HCT116 (cell line): ENCODE results near the gene COX10. TPM values are rescaled to one million over a fixed set of nuclear protein-coding genes. Genes with fewer than 3 reads are reported as not detected.

Source experiments
- ATAC-seq: fragments of 200-7000 bp; cut with Tn5 transposase; 2 replicates; pipeline ENCODE4 v1.9.1; 2020; ENCODE audit warnings: mild to moderate bottlenecking, moderate library complexity
- BruUV-seq: library from RNA; stranded (reverse); fragments of 400-500 nt; replicated peaks from 2 replicates; lab custom pipeline; 2021; lab: Mats Ljungman, UMichigan
- CTCF ChIA-PET: fragments of 300-600 bp; sonication (Branson Sonifier 250); formaldehyde crosslinking; loops from one replicate; lab custom pipeline; 2021; ENCODE audit warnings: antibody characterized with exemption; lab: Charles Lee
- POLR2A ChIA-PET: fragments of 300-600, 350-600 bp; sonication (Branson Sonifier 250); formaldehyde crosslinking; loops from one replicate; lab custom pipeline; 2021; ENCODE audit warnings: antibody characterized with exemption; lab: Charles Lee
- RAD21 ChIA-PET, 2 experiments: fragments of 300-600 bp; sonication (Branson Sonifier 250); formaldehyde crosslinking; loops; one replicate each; lab custom pipeline; 2023; ENCODE audit warnings: low total read pairs in 2 of 2; ENCODE audit not compliant: uncharacterized antibody in 2 of 2, unreplicated experiment in 2 of 2, low non-redundant PET in 1 of 2; lab: Charles Lee
- DNase-seq: peaks from one replicate; pipeline ENCODE4 v3.0.0-alpha.2; 2010; ENCODE audit warnings: low read depth, low spot score
- H2AFZ ChIP-seq: fragments of 200-600 bp; shearing (Covaris generic), sonication (generic); 2 replicates; pipeline ENCODE4 v1.6.1; 2017; ENCODE audit warnings: low read depth, mixed run types, mixed read lengths, antibody characterized with exemption, low read length; ENCODE audit not compliant: poor library complexity, severe bottlenecking
- H3K27ac ChIP-seq: 2 replicates; pipeline ENCODE4 v1.5.1; 2012; ENCODE audit warnings: low read depth, low read length
- H3K27me3 ChIP-seq: fragments of 200-600 bp; sonication (generic); 2 replicates; pipeline ENCODE4 v1.6.1; 2016; ENCODE audit warnings: mixed run types, low read length, mixed read lengths; ENCODE audit not compliant: insufficient read depth
- H3K36me3 ChIP-seq, 2 experiments: fragments of 200-500 bp in 1 of 2; fragments of 200-600 bp in 1 of 2; sonication (Bioruptor generic) in 1 of 2; sonication (generic) in 1 of 2; 2 replicates each; pipeline versions ENCODE4 v1.5.1 to v1.6.1; 2014 to 2016; ENCODE audit warnings: low read length in 2 of 2, inconsistent platforms in 1 of 2, mixed read lengths in 1 of 2, mixed run types in 1 of 2; ENCODE audit not compliant: insufficient read depth in 2 of 2, control insufficient read depth in 1 of 2
- H3K4me1 ChIP-seq, 2 experiments: fragments of 200-600 bp in 1 of 2; sonication (generic) in 1 of 2; 2 replicates each; pipeline versions ENCODE4 v1.5.1 to v1.6.1; 2012 to 2017; ENCODE audit warnings: low read length in 2 of 2, inconsistent platforms in 1 of 2, mild to moderate bottlenecking in 1 of 2, mixed read lengths in 1 of 2, mixed run types in 1 of 2, moderate library complexity in 1 of 2; ENCODE audit not compliant: insufficient read depth in 2 of 2, control insufficient read depth in 1 of 2
- H3K4me2 ChIP-seq: fragments of 200-600 bp; sonication (generic); 2 replicates; pipeline ENCODE4 v1.6.1; 2017; ENCODE audit warnings: mixed run types, low read length, mixed read lengths
- H3K4me3 ChIP-seq, 2 experiments: fragments of 200-600 bp in 1 of 2; sonication (generic) in 1 of 2; replicated peaks in 1 of 2; 2 replicates each; pipeline ENCODE4 v1.5.1; 2011 to 2016; ENCODE audit warnings: low read length in 2 of 2, control low read depth in 1 of 2, low read depth in 1 of 2, mild to moderate bottlenecking in 1 of 2, mixed read lengths in 1 of 2, mixed run types in 1 of 2
- H3K79me2 ChIP-seq: fragments of 200-600 bp; sonication (generic); 2 replicates; pipeline ENCODE4 v1.6.1; 2017; ENCODE audit warnings: mild to moderate bottlenecking, mixed run types, low read length, moderate library complexity, mixed read lengths; ENCODE audit not compliant: insufficient read depth
- H3K9ac ChIP-seq: fragments of 200-600 bp; sonication (generic); 2 replicates; pipeline ENCODE4 v1.6.1; 2016; ENCODE audit warnings: low read length, mixed read lengths
- H3K9me2 ChIP-seq: fragments of 200-600 bp; sonication (generic), shearing (Covaris generic); 2 replicates; pipeline ENCODE4 v1.6.1; 2017; ENCODE audit warnings: mixed run types, mild to moderate bottlenecking, moderate library complexity; ENCODE audit not compliant: insufficient read depth
- H3K9me3 ChIP-seq, 2 experiments: fragments of 200-500 bp in 1 of 2; fragments of 200-600 bp in 1 of 2; sonication (Bioruptor generic) in 1 of 2; sonication (generic) in 1 of 2; 2 replicates each; pipeline ENCODE4 v1.6.1; 2014 to 2017; ENCODE audit warnings: low read length in 2 of 2, mixed read lengths in 2 of 2, inconsistent platforms in 1 of 2, low read depth in 1 of 2, mild to moderate bottlenecking in 1 of 2, mixed run types in 1 of 2, moderate library complexity in 1 of 2; ENCODE audit not compliant: control insufficient read depth in 1 of 2, insufficient read depth in 1 of 2
- H4K20me1 ChIP-seq: fragments of 200-600 bp; sonication (generic), shearing (Covaris generic); 2 replicates; pipeline ENCODE4 v1.6.1; 2017; ENCODE audit warnings: mixed run types, mild to moderate bottlenecking, moderate library complexity; ENCODE audit not compliant: insufficient read depth
- CBX3 ChIP-seq: IDR thresholded peaks from 2 replicates; pipeline ENCODE4 v1.6.1; 2012; ENCODE audit warnings: low read depth
- ELF1 ChIP-seq: IDR thresholded peaks from 2 replicates; pipeline ENCODE4 v1.6.1; 2012; ENCODE audit warnings: low read depth, borderline replicate concordance
- EZH2phosphoT487 ChIP-seq: fragments of 200-600 bp; IDR thresholded peaks from 2 replicates; pipeline ENCODE4 v1.6.1; 2018; ENCODE audit warnings: antibody characterized with exemption, borderline replicate concordance
- FOSL1 ChIP-seq: IDR thresholded peaks from 2 replicates; pipeline ENCODE4 v1.6.1; 2012; ENCODE audit warnings: low read depth
- JUND ChIP-seq: IDR thresholded peaks from 2 replicates; pipeline ENCODE4 v1.6.1; 2012
- POLR2A ChIP-seq: IDR thresholded peaks from 2 replicates; pipeline ENCODE4 v1.7.0; 2011; ENCODE audit warnings: borderline replicate concordance; ENCODE audit not compliant: insufficient read depth, insufficient read length; ENCODE audit errors: extremely low read depth
- POLR2AphosphoS5 ChIP-seq: IDR thresholded peaks from 2 replicates; pipeline ENCODE4 v1.6.1; 2011; ENCODE audit warnings: mild to moderate bottlenecking, low read depth, low read length, moderate library complexity
- RAD21 ChIP-seq: IDR thresholded peaks from 2 replicates; pipeline ENCODE4 v1.6.1; 2012; ENCODE audit warnings: low read depth, mild to moderate bottlenecking
- SP1 ChIP-seq: IDR thresholded peaks from 2 replicates; pipeline ENCODE4 v1.6.1; 2012; ENCODE audit warnings: low read depth
- TCF7L2 ChIP-seq: IDR thresholded peaks from 2 replicates; pipeline ENCODE4 v1.7.0; 2011; ENCODE audit warnings: borderline replicate concordance, inconsistent platforms; ENCODE audit not compliant: insufficient read depth, insufficient read length; ENCODE audit errors: extremely low read depth
- YY1 ChIP-seq: IDR thresholded peaks from 2 replicates; pipeline ENCODE4 v1.6.1; 2011; ENCODE audit warnings: low read length, low read depth, moderate library complexity, mild to moderate bottlenecking; ENCODE audit not compliant: insufficient replicate concordance; ENCODE audit errors: extremely low read depth
- ZFX ChIP-seq: fragments of 450-650 bp; IDR thresholded peaks from 2 replicates; pipeline ENCODE4 v1.6.1; 2017
- ZNF274 ChIP-seq: fragments of 200-500 bp; sonication (Bioruptor generic); IDR thresholded peaks from 2 replicates; pipeline ENCODE4 v1.6.1; 2014; ENCODE audit warnings: mild to moderate bottlenecking, low read depth, low read length, inconsistent platforms
- intact Hi-C: fragments of 100-400 bp; cut with micrococcal nuclease; formaldehyde crosslinking; loops from 2 replicates; pipeline ENCODE4 v1.10.0; 2022
- total RNA-seq: library from RNA; stranded (reverse); gene quantifications from one replicate; pipeline ENCODE4 v1.2.1, GENCODE V29; 2021; ENCODE audit not compliant: unreplicated experiment
- TF ChIP-seq, protein P1 (sequence below), 3 experiments: fragments of 200-600 bp in 1 of 3; sonication (generic) in 1 of 3; IDR thresholded peaks in 2 of 3; conservative IDR thresholded peaks in 1 of 3; 2 replicates each; pipeline ENCODE4 v1.5.1; 2012 to 2017; ENCODE audit warnings: low read depth in 2 of 3, low read length in 2 of 3, antibody characterized with exemption in 1 of 3, borderline replicate concordance in 1 of 3, control low read depth in 1 of 3, mild to moderate bottlenecking in 1 of 3, mixed read lengths in 1 of 3, mixed run types in 1 of 3, moderate library complexity in 1 of 3; ENCODE audit not compliant: insufficient read depth in 1 of 3

The COX10 gene
- total RNA-seq, 1 experiment from 2014 or later, result 22.4 TPM

DNA sequence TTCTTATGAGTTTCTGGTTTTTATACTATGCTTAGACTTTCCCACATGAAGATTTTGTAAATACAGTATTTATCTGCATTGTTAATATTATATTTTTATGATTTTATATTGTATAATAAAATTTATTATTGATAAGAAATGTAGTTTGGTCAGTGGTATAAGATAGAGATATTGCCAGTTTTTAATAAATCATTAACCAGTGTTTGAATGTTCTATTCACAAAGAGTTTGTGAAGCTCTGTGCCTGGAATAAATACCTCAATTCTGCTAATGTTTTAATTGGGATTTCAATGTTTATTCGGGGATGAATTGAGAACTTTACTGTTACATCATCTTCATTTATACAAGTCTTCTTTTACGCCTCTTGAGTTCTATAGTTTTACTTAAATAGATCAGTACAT is 16.9 kb downstream of the COX10 start:
- no peak for DNase-seq
- H3K9ac ChIP-seq, result no peak overlapping the region
- RAD21 ChIA-PET, result no interaction called here

More for the DNA sequence above, 16.9 kb downstream of the COX10 start:
- TF ChIP-seq, protein P1, sequence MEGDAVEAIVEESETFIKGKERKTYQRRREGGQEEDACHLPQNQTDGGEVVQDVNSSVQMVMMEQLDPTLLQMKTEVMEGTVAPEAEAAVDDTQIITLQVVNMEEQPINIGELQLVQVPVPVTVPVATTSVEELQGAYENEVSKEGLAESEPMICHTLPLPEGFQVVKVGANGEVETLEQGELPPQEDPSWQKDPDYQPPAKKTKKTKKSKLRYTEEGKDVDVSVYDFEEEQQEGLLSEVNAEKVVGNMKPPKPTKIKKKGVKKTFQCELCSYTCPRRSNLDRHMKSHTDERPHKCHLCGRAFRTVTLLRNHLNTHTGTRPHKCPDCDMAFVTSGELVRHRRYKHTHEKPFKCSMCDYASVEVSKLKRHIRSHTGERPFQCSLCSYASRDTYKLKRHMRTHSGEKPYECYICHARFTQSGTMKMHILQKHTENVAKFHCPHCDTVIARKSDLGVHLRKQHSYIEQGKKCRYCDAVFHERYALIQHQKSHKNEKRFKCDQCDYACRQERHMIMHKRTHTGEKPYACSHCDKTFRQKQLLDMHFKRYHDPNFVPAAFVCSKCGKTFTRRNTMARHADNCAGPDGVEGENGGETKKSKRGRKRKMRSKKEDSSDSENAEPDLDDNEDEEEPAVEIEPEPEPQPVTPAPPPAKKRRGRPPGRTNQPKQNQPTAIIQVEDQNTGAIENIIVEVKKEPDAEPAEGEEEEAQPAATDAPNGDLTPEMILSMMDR (IDR thresholded peaks at IDR 0.05 in 2 of 3, conservative IDR thresholded peaks at IDR 0.05 in 1 of 3; ENCODE audit: borderline replicate concordance in 1 of 3, insufficient read depth in 1 of 3, low read depth in 2 of 3, low read length in 2 of 3), result no peak
- TF ChIP-seq ZNF274 (no peak), YY1 (no peak), TCF7L2 (no peak), POLR2AphosphoS5 (no peak), EZH2phosphoT487 (no peak), ZFX (no peak), ELF1 (no peak), POLR2A (no peak), SP1 (no peak), RAD21 (no peak), FOSL1 (no peak), CBX3 (no peak), JUND (no peak)
- H3K9me2 ChIP-seq, result no peaks in the 10 kb centered on the region
- H3K4me1 ChIP-seq, result no peaks in the 10 kb centered on the region
- H3K27ac ChIP-seq, result no peak overlapping the region
- no peak for ATAC-seq
- H3K4me2 ChIP-seq, result no peak overlapping the region
- H3K27me3 ChIP-seq, result no peaks in the 10 kb centered on the region
- no peak overlapping the region for H3K4me3 ChIP-seq
- no TSS peak for BruUV-seq
- H3K9me3 ChIP-seq, result no peaks in the 10 kb centered on the region
- ChIA-PET CTCF (no interaction called here), POLR2A (no interaction called here)
- H3K36me3 ChIP-seq, result no peaks in the 10 kb centered on the region; a peak in 1 of 4 replicates
- no peak overlapping the region for H2AFZ ChIP-seq
- peaks cover 86% of the 10 kb centered on the region for H3K79me2 ChIP-seq
- peaks cover 11% of the 10 kb centered on the region; the same call in 1 of the 2 replicates for H4K20me1 ChIP-seq
- intact Hi-C loops, result no loop called here
